IPS-18c (cell line): ENCODE results near the gene TNFAIP3.
"Not testable (repeated sequence)": the region's sequence is repeated elsewhere in the genome, so short reads cannot be mapped to it uniquely, and the experiment has no call there.

Experiments used
- H3K4me3 ChIP-seq: 2 replicates; pipeline ENCODE4 v1.7.0; 2013; ENCODE audit warnings: low read depth, mild to moderate bottlenecking, low read length, moderate library complexity; ENCODE audit not compliant: insufficient read depth
- H3K9me3 ChIP-seq: one replicate; pipeline ENCODE4 v1.6.1; 2013; ENCODE audit warnings: mild to moderate bottlenecking, low read length, moderate library complexity; ENCODE audit not compliant: control insufficient read depth, insufficient read depth

TNFAIP3 gene

DNA sequence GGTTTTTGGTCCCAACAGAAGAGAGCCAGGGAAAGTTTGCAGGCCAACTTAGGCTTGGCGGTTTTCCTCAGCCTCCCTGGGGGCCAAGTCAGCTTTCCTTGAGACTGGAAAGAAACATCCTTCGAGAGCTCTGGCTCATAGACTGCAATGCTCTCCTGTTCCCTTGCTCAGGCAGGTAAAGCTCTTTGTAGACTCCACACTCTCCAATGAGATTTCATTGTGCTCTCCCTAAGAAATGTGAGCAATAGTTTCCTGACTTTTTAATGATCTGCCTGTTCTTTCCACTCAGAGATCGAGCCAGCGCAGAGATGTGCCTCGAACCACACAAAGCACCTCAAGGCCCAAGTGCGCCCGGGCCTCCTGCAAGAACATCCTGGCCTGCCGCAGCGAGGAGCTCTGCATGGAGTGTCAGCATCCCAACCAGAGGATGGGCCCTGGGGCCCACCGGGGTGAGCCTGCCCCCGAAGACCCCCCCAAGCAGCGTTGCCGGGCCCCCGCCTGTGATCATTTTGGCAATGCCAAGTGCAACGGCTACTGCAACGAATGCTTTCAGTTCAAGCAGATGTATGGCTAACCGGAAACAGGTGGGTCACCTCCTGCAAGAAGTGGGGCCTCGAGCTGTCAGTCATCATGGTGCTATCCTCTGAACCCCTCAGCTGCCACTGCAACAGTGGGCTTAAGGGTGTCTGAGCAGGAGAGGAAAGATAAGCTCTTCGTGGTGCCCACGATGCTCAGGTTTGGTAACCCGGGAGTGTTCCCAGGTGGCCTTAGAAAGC, 13.9 kb downstream of the TNFAIP3 start:
- peaks cover 3% of the 10 kb centered on the region for H3K9me3 ChIP-seq
- no peak overlapping the region for H3K4me3 ChIP-seq

- peaks cover 3% of the 10 kb centered on the region for H3K9me3 ChIP-seq
- no peak overlapping the region for H3K4me3 ChIP-seq
Observed at GRCh38 chr6:137881522-137881886, 14.4 kb downstream of the TNFAIP3 start.

DNA sequence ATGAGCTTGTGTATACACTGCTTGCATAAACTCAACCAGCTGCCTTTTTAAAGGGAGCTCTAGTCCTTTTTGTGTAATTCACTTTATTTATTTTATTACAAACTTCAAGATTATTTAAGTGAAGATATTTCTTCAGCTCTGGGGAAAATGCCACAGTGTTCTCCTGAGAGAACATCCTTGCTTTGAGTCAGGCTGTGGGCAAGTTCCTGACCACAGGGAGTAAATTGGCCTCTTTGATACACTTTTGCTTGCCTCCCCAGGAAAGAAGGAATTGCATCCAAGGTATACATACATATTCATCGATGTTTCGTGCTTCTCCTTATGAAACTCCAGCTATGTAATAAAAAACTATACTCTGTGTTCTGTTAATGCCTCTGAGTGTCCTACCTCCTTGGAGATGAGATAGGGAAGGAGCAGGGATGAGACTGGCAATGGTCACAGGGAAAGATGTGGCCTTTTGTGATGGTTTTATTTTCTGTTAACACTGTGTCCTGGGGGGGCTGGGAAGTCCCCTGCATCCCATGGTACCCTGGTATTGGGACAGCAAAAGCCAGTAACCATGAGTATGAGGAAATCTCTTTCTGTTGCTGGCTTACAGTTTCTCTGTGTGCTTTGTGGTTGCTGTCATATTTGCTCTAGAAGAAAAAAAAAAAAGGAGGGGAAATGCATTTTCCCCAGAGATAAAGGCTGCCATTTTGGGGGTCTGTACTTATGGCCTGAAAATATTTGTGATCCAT, 15.3 kb downstream of the TNFAIP3 start:
- Histone ChIP-seq H3K9me3 (peaks cover 3% of the 10 kb centered on the region), H3K4me3 (no peak overlapping the region)

- no peak overlapping the region for H3K4me3 ChIP-seq
- H3K9me3 ChIP-seq: peaks cover 3% of the 10 kb centered on the region
Observed at GRCh38 chr6:137883400-137884148, 16.5 kb downstream of the TNFAIP3 start.

DNA sequence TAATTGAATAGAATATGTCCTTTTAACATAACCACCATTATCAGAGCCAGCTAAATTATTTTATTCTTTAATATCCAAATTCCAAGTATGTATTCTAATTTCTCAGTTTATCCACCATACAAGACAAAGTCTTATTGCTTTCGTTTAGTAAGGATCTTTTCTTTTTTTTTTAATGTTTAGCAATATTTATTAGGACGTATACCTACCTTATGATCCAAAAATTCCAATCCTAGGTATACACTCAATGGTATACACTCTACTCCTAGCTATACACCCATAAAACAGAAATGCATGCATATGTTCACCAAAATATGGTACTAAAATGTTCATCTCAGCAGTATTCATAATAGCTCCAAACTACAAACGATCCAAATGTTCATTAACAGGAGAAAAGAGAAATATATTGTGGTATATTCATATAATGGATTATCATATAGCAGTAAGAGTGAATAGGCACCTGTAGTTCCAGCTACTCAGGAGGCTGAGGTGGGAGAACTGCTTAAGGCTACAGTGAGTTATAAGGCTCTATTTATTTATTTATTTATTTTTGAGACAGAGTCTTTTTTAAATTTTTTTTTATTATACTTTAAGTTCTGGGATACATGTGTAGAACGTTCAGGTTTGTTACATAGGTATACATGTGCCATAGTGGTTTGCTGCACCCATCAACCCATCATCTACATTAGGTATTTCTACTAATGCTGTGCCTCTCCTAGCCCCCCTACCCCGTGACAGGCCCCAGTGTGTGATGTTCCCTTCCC, 17.3 kb downstream of the TNFAIP3 start:
- Histone ChIP-seq H3K9me3 (peaks cover 3% of the 10 kb centered on the region), H3K4me3 (no peak overlapping the region)

GRCh38 chr6:137884910-137885229, 17.8 kb downstream of the TNFAIP3 start:
- H3K4me3 ChIP-seq, H3K9me3 ChIP-seq: not testable (repeated sequence)

GRCh38 chr6:137886226-137886625, 19.2 kb downstream of the TNFAIP3 start:
- H3K9me3 ChIP-seq, H3K4me3 ChIP-seq: not testable (repeated sequence)

DNA sequence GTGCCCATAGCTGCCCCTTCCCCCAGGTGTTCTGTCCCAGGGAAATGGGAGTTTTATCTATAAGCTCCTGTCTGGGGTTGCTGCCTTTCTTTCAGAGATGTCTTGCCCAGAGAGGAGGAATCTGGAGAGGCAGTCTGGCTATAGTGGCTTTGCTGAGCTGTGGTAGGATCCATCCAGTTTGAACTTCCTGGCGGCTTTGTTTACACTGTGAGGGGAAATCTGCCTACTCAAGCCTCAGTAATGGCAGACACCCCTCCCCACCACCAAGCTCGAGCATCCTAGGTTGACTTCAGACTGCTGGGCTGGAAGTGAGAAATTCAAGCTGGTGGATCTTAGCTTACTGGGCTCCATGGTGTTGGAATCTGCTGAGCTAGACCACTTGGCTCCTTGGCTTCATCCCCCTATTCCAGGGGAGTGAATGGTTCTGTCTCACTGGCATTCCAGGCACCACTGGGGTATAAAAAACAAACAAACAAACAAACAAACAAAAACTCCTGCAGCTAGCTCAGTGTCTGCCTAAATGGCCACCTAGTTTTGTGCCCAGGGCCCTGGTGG, 24.0 kb downstream of the TNFAIP3 start:
- Histone ChIP-seq H3K9me3 (no peaks in the 10 kb centered on the region), H3K4me3 (no peak overlapping the region)

GRCh38 chr6:137892271-137892708, 25.2 kb downstream of the TNFAIP3 start:
- Histone ChIP-seq H3K9me3 (no peaks in the 10 kb centered on the region), H3K4me3 (no peak overlapping the region)

DNA sequence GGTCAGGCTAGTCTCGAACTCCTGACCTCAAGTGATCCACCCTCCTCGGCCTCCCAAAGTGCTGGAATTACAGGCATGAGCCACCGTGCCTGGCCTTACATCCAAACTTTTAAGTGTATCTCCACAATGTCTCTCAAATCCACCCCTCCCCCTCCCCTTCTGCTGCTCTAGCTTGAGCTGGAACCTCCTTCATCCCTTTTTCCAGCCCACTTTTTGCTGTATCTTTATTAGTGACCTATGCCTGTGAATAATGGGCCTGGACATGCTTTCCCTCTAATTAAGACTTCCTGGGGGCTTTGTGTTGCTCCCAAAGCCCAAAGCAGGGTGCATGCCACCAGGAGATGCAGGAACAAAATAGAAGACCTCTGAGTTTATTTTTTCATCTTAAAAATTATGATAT, 26.1 kb downstream of the TNFAIP3 start:
- H3K9me3 ChIP-seq: no peaks in the 10 kb centered on the region

DNA sequence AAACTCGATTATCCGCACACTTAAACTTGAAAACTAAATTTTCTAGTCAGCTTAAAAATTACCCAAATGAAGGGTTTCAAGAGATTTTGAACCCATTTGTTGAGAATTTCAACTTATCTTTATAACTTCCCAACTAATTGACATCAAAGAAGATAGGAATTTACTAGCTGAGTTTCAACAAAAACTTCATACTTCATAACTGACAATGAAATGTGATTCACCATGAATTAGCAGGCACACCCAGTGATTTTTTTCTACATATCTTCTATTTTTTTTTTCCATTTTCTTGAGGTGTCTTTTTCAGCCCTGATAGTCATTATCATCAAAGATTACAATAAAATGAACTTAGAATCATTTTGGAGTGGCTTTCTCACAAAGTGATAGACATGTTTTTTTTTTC, 26.7 kb downstream of the TNFAIP3 start:
- H3K9me3 ChIP-seq: no peaks in the 10 kb centered on the region
- H3K4me3 ChIP-seq: no peak overlapping the region

More for the DNA sequence above, 26.1 kb downstream of the TNFAIP3 start:
- no peak overlapping the region for H3K4me3 ChIP-seq

DNA sequence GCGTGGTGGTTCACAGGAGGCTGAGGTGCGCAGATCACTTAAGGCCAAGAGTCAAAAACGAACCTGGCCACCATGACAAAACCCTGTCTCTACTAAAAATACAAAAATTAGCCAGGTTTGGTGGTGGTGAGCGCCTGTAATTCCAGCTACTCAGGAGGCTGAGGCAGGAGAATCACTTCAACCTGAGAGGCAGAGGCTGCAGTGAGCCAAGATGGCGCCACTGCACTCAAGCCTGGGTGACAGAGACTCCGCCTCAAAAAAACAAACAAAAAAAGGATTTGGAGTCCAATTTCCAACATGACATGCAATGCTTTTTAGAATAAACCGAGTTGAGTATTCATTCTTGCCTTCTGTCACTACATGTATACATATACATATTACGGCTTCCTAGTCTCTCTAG, 27.3 kb downstream of the TNFAIP3 start:
- H3K9me3 ChIP-seq: not testable (repeated sequence)

DNA sequence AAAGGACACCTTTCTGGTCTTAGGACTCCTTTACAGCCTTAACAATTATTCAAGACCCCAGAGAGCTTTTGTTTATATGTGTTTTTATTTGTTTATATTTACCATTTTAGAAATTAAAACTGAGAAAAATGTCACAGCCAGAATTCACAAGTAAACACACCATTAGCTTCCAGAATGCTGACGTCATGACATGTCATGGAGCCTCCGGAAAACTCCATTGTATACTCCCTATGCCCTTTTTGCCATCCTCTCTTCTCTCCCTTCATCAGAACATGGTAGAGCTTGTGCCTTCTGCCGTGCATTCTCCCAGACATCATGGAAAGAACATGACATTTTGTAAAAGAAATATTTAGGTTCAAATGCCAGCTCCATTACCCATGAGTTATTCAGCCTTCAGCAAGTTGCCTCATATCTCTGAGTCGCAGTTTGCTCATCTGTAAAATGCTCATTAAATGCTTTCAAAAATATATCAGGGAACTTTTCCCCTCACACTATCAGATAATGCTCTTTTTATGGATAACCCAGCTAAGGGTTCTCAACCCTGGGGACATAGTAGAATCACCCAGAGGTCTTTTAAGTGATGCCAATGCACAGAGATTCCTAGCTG, 27.8 kb downstream of the TNFAIP3 start:
- no peaks in the 10 kb centered on the region for H3K9me3 ChIP-seq
- no peak overlapping the region for H3K4me3 ChIP-seq

More for the DNA sequence above, 27.3 kb downstream of the TNFAIP3 start:
- not testable (repeated sequence) for H3K4me3 ChIP-seq

- Histone ChIP-seq H3K4me3 (no peak overlapping the region), H3K9me3 (no peaks in the 10 kb centered on the region)
Observed at GRCh38 chr6:137896647-137897046, 29.6 kb downstream of the TNFAIP3 start.

- Histone ChIP-seq H3K9me3 (no peaks in the 10 kb centered on the region), H3K4me3 (no peak overlapping the region)
Observed at GRCh38 chr6:137900815-137901214, 33.8 kb downstream of the TNFAIP3 start.

GRCh38 chr6:137901454-137901853, 34.4 kb downstream of the TNFAIP3 start:
- Histone ChIP-seq H3K4me3 (no peak overlapping the region), H3K9me3 (no peaks in the 10 kb centered on the region)

- no peak overlapping the region for H3K4me3 ChIP-seq
- H3K9me3 ChIP-seq: no peaks in the 10 kb centered on the region
Observed at GRCh38 chr6:137902699-137903098, 35.6 kb downstream of the TNFAIP3 start.
